ENCODE measurements around the gene PPP1R16B.
"Not testable (repeated sequence)": the region's sequence is repeated elsewhere in the genome, so short reads cannot be mapped to it uniquely, and the experiment has no call there.

The PPP1R16B gene

GRCh38 chr20:38853759-38854158, 48.3 kb downstream of the PPP1R16B start:
- no peak for TF ChIP-seq CTCF (IDR thresholded peaks at IDR 0.05; ENCODE audit: low read depth, low read length)
- no peak for DNase-seq (ENCODE audit: extremely low read depth, low read depth)

GRCh38 chr20:38854654-38855066, 49.2 kb downstream of the PPP1R16B start:
- no peak for DNase-seq (ENCODE audit: extremely low read depth, low read depth)
- no peak for TF ChIP-seq CTCF (IDR thresholded peaks at IDR 0.05; ENCODE audit: low read depth, low read length)

GRCh38 chr20:38855356-38855755, 49.9 kb downstream of the PPP1R16B start:
- no peak for DNase-seq (ENCODE audit: extremely low read depth, low read depth)
- no peak for TF ChIP-seq CTCF (IDR thresholded peaks at IDR 0.05; ENCODE audit: low read depth, low read length)

GRCh38 chr20:38856570-38856969, 51.1 kb downstream of the PPP1R16B start:
- no peak for TF ChIP-seq CTCF (IDR thresholded peaks at IDR 0.05; ENCODE audit: low read depth, low read length)
- no peak for DNase-seq (ENCODE audit: extremely low read depth, low read depth)

GRCh38 chr20:38857703-38858102, 52.2 kb downstream of the PPP1R16B start:
- no peak for TF ChIP-seq CTCF (IDR thresholded peaks at IDR 0.05; ENCODE audit: low read depth, low read length)
- no peak for DNase-seq (ENCODE audit: extremely low read depth, low read depth)

- DNase-seq (ENCODE audit: extremely low read depth, low read depth) = no peak
- no peak for TF ChIP-seq CTCF (IDR thresholded peaks at IDR 0.05; ENCODE audit: low read depth, low read length)
Observed at GRCh38 chr20:38859070-38859690, 53.7 kb downstream of the PPP1R16B start.

- DNase-seq (ENCODE audit: extremely low read depth, low read depth) = not testable (repeated sequence)
Observed at GRCh38 chr20:38859857-38860256, 54.4 kb downstream of the PPP1R16B start.

- no peak for DNase-seq (ENCODE audit: extremely low read depth, low read depth)
- no peak for TF ChIP-seq CTCF (IDR thresholded peaks at IDR 0.05; ENCODE audit: low read depth, low read length)
Observed at GRCh38 chr20:38861071-38861401, 55.5 kb downstream of the PPP1R16B start.

All from AG09319 (cell line).